K562 (cell line): ENCODE results near the gene CTDNEP1. TPM values are rescaled to one million over a fixed set of nuclear protein-coding genes. Genes with fewer than 3 reads are reported as not detected.

Source experiments
- C11orf30 ChIP-seq: fragments of 450-650 bp; IDR thresholded peaks from 2 replicates; pipeline ENCODE4 v1.6.1; 2016; ENCODE audit warnings: low read depth, mild to moderate bottlenecking
- CBX3 ChIP-seq, 2 experiments: IDR thresholded peaks; 1 replicate in 1 of 2; 2 replicates in 1 of 2; pipeline ENCODE4 v1.6.1; 2012; ENCODE audit warnings: inconsistent platforms in 2 of 2, low read length in 2 of 2, borderline replicate concordance in 1 of 2, control low read depth in 1 of 2
- CCNT2 ChIP-seq: IDR thresholded peaks from 2 replicates; pipeline ENCODE4 v1.6.1; 2011; ENCODE audit warnings: borderline replicate concordance, low read depth, mild to moderate bottlenecking, moderate library complexity, mixed read lengths, low read length; ENCODE audit not compliant: insufficient read length; ENCODE audit errors: extremely low read depth
- DEAF1 ChIP-seq: fragments of 450-650 bp; formaldehyde crosslinking; IDR thresholded peaks from 2 replicates; pipeline ENCODE4 v1.4.0; 2020; ENCODE audit warnings: mild to moderate bottlenecking, moderate library complexity
- ETS1 ChIP-seq: conservative IDR thresholded peaks from 2 replicates; pipeline ENCODE4 v1.6.1; 2011; ENCODE audit warnings: low read depth, mild to moderate bottlenecking, low read length; ENCODE audit not compliant: control insufficient read depth
- HMG20A ChIP-seq: fragments of 450-650 bp; formaldehyde crosslinking; conservative IDR thresholded peaks from 2 replicates; pipeline ENCODE4 v1.4.0; 2020; ENCODE audit warnings: mild to moderate bottlenecking, mixed read lengths
- NRF1 ChIP-seq, 2 experiments: fragments of 450-650 bp; IDR thresholded peaks in 1 of 2; conservative IDR thresholded peaks in 1 of 2; 2 replicates each; pipeline ENCODE4 v1.6.1; 2014; ENCODE audit warnings: mild to moderate bottlenecking in 2 of 2
- POLR2AphosphoS5 ChIP-seq: IDR thresholded peaks from 2 replicates; pipeline ENCODE4 v1.6.1; 2011; ENCODE audit warnings: mild to moderate bottlenecking, low read depth, low read length, moderate library complexity; ENCODE audit not compliant: control insufficient read depth, insufficient read depth
- RBFOX2 ChIP-seq: fragments of 200-400 bp; formaldehyde crosslinking; IDR thresholded peaks from 2 replicates; pipeline ENCODE4 v1.6.1; 2017; ENCODE audit warnings: low read depth, mild to moderate bottlenecking, low read length, moderate library complexity
- REST ChIP-seq, 2 experiments: fragments of 450-650 bp; formaldehyde crosslinking in 1 of 2; IDR thresholded peaks; 2 replicates each; pipeline versions ENCODE4 v1.4.0 to v1.6.1; 2014 to 2020; ENCODE audit warnings: mild to moderate bottlenecking in 2 of 2, borderline replicate concordance in 1 of 2, low read depth in 1 of 2
- SP1 ChIP-seq: sonication (generic); formaldehyde crosslinking; IDR thresholded peaks from 2 replicates; pipeline ENCODE4 v1.8.1; 2022; ENCODE audit warnings: mild to moderate bottlenecking, missing genetic modification reagents
- ZNF134 ChIP-seq: fragments of 250-450 bp; sonication (Bioruptor Pico); conservative IDR thresholded peaks from 2 replicates; pipeline ENCODE4 v1.4.0; 2020
- ZNF263 ChIP-seq: sonication (generic); formaldehyde crosslinking; IDR thresholded peaks from 2 replicates; pipeline ENCODE4 v1.8.0; 2022; ENCODE audit warnings: mild to moderate bottlenecking, missing genetic modification reagents, borderline replicate concordance
- ZNF699 ChIP-seq: fragments of 250-450 bp; sonication (Bioruptor Pico); IDR thresholded peaks from 2 replicates; pipeline ENCODE4 v1.8.0; 2021; ENCODE audit warnings: mild to moderate bottlenecking, moderate library complexity; ENCODE audit not compliant: insufficient replicate concordance
- ZNF785 ChIP-seq: fragments of 250-450 bp; sonication (Bioruptor Pico); IDR thresholded peaks from 2 replicates; pipeline ENCODE4 v1.4.0; 2020; ENCODE audit warnings: mild to moderate bottlenecking
- polyA plus RNA-seq, 8 experiments: library from polyadenylated mRNA; depleted of rRNA in 4 of 8; stranded (reverse) in 5 of 8; unstranded in 3 of 8; fragments of >200 nt; fragmentation: Nextera tagmentation in 2 of 8; fragmentation: Illumina TruSeq in 1 of 8; extraction: Ambion mirVana in 2 of 8; extraction: Trizol in 1 of 8; gene quantifications; 2 replicates each; pipeline versions ENCODE4 v1.2.1 to v1.2.3, GENCODE V29; 2011 to 2014; ENCODE audit warnings: inconsistent platforms in 1 of 8, missing spikeins in 1 of 8
- total RNA-seq, 7 experiments: library from RNA; depleted of rRNA in 6 of 7; stranded (reverse); fragments of >200 nt in 6 of 7; fragmentation: Illumina TruSeq in 2 of 7; extraction: Trizol in 2 of 7; gene quantifications; 2 replicates each; pipeline versions ENCODE4 v1.2.1 to v1.2.3, GENCODE V29; 2011 to 2021; ENCODE audit warnings: low replicate concordance in 1 of 7

The CTDNEP1 gene
- total and polyA plus RNA-seq, 9 of the 15 experiments (the other 6 are each of a cell fraction or from before 2014, with no cell fraction given): 10.7 to 150 (median 28.5) TPM

- TF ChIP-seq ETS1 (peak; percentile 85), ZNF699 (no peak), REST (IDR thresholded peaks at IDR 0.05; ENCODE audit: borderline replicate concordance) (peak; percentile 44; the same call in 1 of the 2 replicates), REST (CRISPR knock-in tag; IDR thresholded peaks at IDR 0.05; ENCODE audit: low read depth) (no peak), C11orf30 (no peak), NRF1 (conservative IDR thresholded peaks at IDR 0.05 in 1 of 2, IDR thresholded peaks at IDR 0.05 in 1 of 2) (peak; percentile 98), SP1 (CRISPR knock-in tag) (peak; percentile 56; the same call in 1 of the 2 replicates), HMG20A (CRISPR knock-in tag) (no peak), DEAF1 (CRISPR knock-in tag) (no peak), CCNT2 (peak; percentile 69), ZNF785 (no peak), ZNF263 (CRISPR knock-in tag) (peak; percentile 100), RBFOX2 (peak; percentile 82), POLR2AphosphoS5 (0 out of 2 replicates have a peak, but pooled peaks have one; percentile 46), ZNF134 (no peak), CBX3 (IDR thresholded peaks at IDR 0.05; ENCODE audit: borderline replicate concordance in 1 of 2, low read length in 2 of 2) (no peak)
These were observed 12.2 kb downstream of the CTDNEP1 start, which contains the start of gene PHF23 (continued) for GRCh38 chr17:7239091-7240027.
